SK-N-SH (cell line): ENCODE data around the gene OTOP2. TPM values are rescaled to one million over a fixed set of nuclear protein-coding genes. Genes with fewer than 3 reads are reported as not detected.

Source experiments
- CTCF ChIA-PET: fragments of 300-600, 350-600 bp; formaldehyde crosslinking; extraction: SDS; loops from one replicate; lab custom pipeline; 2021; lab: Yijun Ruan, JAX
- POLR2A ChIA-PET: fragments of 350-600 bp; sonication (Branson Sonifier 250); formaldehyde crosslinking; extraction: SDS; loops from one replicate; lab custom pipeline; 2020; ENCODE audit warnings: antibody characterized with exemption, inconsistent platforms; lab: Yijun Ruan, JAX
- DNase-seq: peaks from one replicate; pipeline ENCODE4 v3.0.0; 2012
- H2AFZ ChIP-seq: fragments of 200-600 bp; sonication (generic); 2 replicates; pipeline ENCODE4 v1.8.1; 2016; ENCODE audit warnings: antibody characterized with exemption, mild to moderate bottlenecking, low read depth
- H3F3A ChIP-seq: fragments of 200-600 bp; sonication (generic); replicated peaks from 2 replicates; pipeline ENCODE3; 2016; ENCODE audit warnings: antibody characterized with exemption, mild to moderate bottlenecking; ENCODE audit not compliant: insufficient read depth
- H3K27ac ChIP-seq, 2 experiments: fragments of 200-500 bp in 1 of 2; fragments of 200-600 bp in 1 of 2; sonication (Bioruptor generic) in 1 of 2; sonication (generic), shearing (Covaris generic) in 1 of 2; 2 replicates each; pipeline versions ENCODE4 v1.5.1 to v1.6.1; 2014 to 2016; ENCODE audit warnings: low read depth in 2 of 2, inconsistent platforms in 1 of 2, low read length in 1 of 2, mild to moderate bottlenecking in 1 of 2, mixed read lengths in 1 of 2
- H3K27me3 ChIP-seq: fragments of 200-600 bp; sonication (generic), shearing (Covaris generic); 2 replicates; pipeline ENCODE4 v1.6.1; 2016; ENCODE audit warnings: mixed run types; ENCODE audit not compliant: insufficient read depth
- H3K36me3 ChIP-seq, 2 experiments: fragments of 200-500 bp in 1 of 2; fragments of 200-600 bp in 1 of 2; sonication (Bioruptor generic) in 1 of 2; sonication (generic) in 1 of 2; replicated peaks in 1 of 2; 2 replicates each; pipeline versions ENCODE3 to v1.5.1; 2014 to 2016; ENCODE audit warnings: low read length in 1 of 2, mild to moderate bottlenecking in 1 of 2; ENCODE audit not compliant: insufficient read depth in 2 of 2, control insufficient read depth in 1 of 2
- H3K4me1 ChIP-seq, 2 experiments: fragments of 200-500 bp in 1 of 2; fragments of 200-600 bp in 1 of 2; sonication (Bioruptor generic) in 1 of 2; sonication (generic), shearing (Covaris generic) in 1 of 2; 2 replicates each; pipeline versions ENCODE4 v1.5.1 to v1.6.1; 2014 to 2016; ENCODE audit warnings: low read depth in 1 of 2, low read length in 1 of 2, mixed run types in 1 of 2; ENCODE audit not compliant: insufficient read depth in 2 of 2, control insufficient read depth in 1 of 2
- H3K4me2 ChIP-seq: fragments of 200-600 bp; sonication (generic), shearing (Covaris generic); 2 replicates; pipeline ENCODE4 v1.6.1; 2017; ENCODE audit warnings: mixed run types
- H3K4me3 ChIP-seq, 2 experiments: fragments of 200-500 bp in 1 of 2; fragments of 200-600 bp in 1 of 2; sonication (Bioruptor generic) in 1 of 2; sonication (generic), shearing (Covaris generic) in 1 of 2; 2 replicates each; pipeline versions ENCODE4 v1.5.1 to v1.8.1; 2014 to 2016; ENCODE audit warnings: low read depth in 2 of 2, inconsistent platforms in 1 of 2, low read length in 1 of 2, mild to moderate bottlenecking in 1 of 2, mixed read lengths in 1 of 2, moderate library complexity in 1 of 2
- H3K79me2 ChIP-seq: fragments of 200-600 bp; sonication (generic); 2 replicates; pipeline ENCODE4 v1.8.1; 2017; ENCODE audit warnings: mild to moderate bottlenecking; ENCODE audit not compliant: insufficient read depth
- H3K9ac ChIP-seq: fragments of 200-600 bp; sonication (generic); 2 replicates; pipeline ENCODE4 v1.6.1; 2017; ENCODE audit warnings: mixed run types
- H3K9me2 ChIP-seq: fragments of 200-600 bp; sonication (generic); 2 replicates; pipeline ENCODE4 v1.6.1; 2017; ENCODE audit warnings: mixed run types
- H3K9me3 ChIP-seq: fragments of 200-600 bp; sonication (generic); 2 replicates; pipeline ENCODE4 v1.6.1; 2017; ENCODE audit warnings: mixed run types, mild to moderate bottlenecking, moderate library complexity
- H4K20me1 ChIP-seq: fragments of 200-600 bp; sonication (generic); 2 replicates; pipeline ENCODE4 v1.6.1; 2017; ENCODE audit warnings: mild to moderate bottlenecking, mixed run types; ENCODE audit not compliant: insufficient read depth
- CTCF ChIP-seq: fragments of 200-600 bp; sonication (generic); IDR thresholded peaks from 2 replicates; pipeline ENCODE4 v1.6.1; 2017; ENCODE audit warnings: antibody characterized with exemption, mild to moderate bottlenecking, moderate library complexity
- EP300 ChIP-seq, 2 experiments: IDR thresholded peaks; 2 replicates each; pipeline versions ENCODE4 v1.4.0 to v1.6.1; 2012; ENCODE audit warnings: borderline replicate concordance in 1 of 2, low read depth in 1 of 2, low read length in 1 of 2
- EZH2phosphoT487 ChIP-seq: fragments of 200-600 bp; sonication (generic); IDR thresholded peaks from 2 replicates; pipeline ENCODE4 v1.6.1; 2017; ENCODE audit warnings: low read depth, mixed run types, mild to moderate bottlenecking, antibody characterized with exemption, moderate library complexity, borderline replicate concordance
- FOXJ3 ChIP-seq: sonication (generic); formaldehyde crosslinking; IDR thresholded peaks from 2 replicates; pipeline ENCODE4 v1.5.1; 2020; ENCODE audit warnings: mild to moderate bottlenecking, missing genetic modification reagents
- GATA2 ChIP-seq: sonication (generic); formaldehyde crosslinking; IDR thresholded peaks from 2 replicates; pipeline ENCODE4 v1.5.0; 2020; ENCODE audit warnings: mild to moderate bottlenecking, missing genetic modification reagents
- JUND ChIP-seq: IDR thresholded peaks from 2 replicates; pipeline ENCODE4 v1.4.0; 2012
- MAX ChIP-seq: IDR thresholded peaks from 2 replicates; pipeline ENCODE4 v1.4.0; 2012; ENCODE audit warnings: low read depth
- NFIC ChIP-seq: IDR thresholded peaks from 2 replicates; pipeline ENCODE4 v1.4.0; 2012; ENCODE audit warnings: borderline replicate concordance
- PBX3 ChIP-seq: IDR thresholded peaks from 2 replicates; pipeline ENCODE4; 2012
- POLR2AphosphoS5 ChIP-seq: IDR thresholded peaks from 2 replicates; pipeline ENCODE4 v1.6.1; 2012; ENCODE audit warnings: low read depth, low read length
- RFX5 ChIP-seq: IDR thresholded peaks from 2 replicates; pipeline ENCODE4 v1.6.1; 2012; ENCODE audit warnings: mild to moderate bottlenecking, improper control_type of control experiment, low read length
- RXRA ChIP-seq: IDR thresholded peaks from 2 replicates; pipeline ENCODE4 v1.4.0; 2012; ENCODE audit warnings: low read depth, mild to moderate bottlenecking, borderline replicate concordance
- SMC3 ChIP-seq: IDR thresholded peaks from 2 replicates; pipeline ENCODE4 v1.6.1; 2012; ENCODE audit warnings: low read depth, low read length, improper control_type of control experiment
- USF1 ChIP-seq: IDR thresholded peaks from 2 replicates; pipeline ENCODE4 v1.4.0; 2012; ENCODE audit warnings: low read depth, borderline replicate concordance
- USF2 ChIP-seq: fragments of 150-350 bp; IDR thresholded peaks from 2 replicates; pipeline ENCODE4 v1.6.1; 2017; ENCODE audit warnings: antibody characterized with exemption, low read length, low read depth, borderline replicate concordance
- WGBS: methylation state at CpG from one replicate; pipeline ENCODE4 v1.1.6; 2017; ENCODE audit warnings: low lambda C conversion rate; 5-methylcytosine and 5-hydroxymethylcytosine counted together
- polyA plus RNA-seq, 3 experiments: library from polyadenylated mRNA; depleted of rRNA; stranded (reverse); fragments of >200 nt; gene quantifications; 2 replicates each; pipeline ENCODE4 v1.2.3, GENCODE V29; 2012

Gene OTOP2
- polyA plus RNA-seq, 1 of the 3 experiments (the other 2 are of a cell fraction), result not detected

GRCh38 chr17:74893936-74894671, 30.0 kb upstream of the OTOP2 start:
- no peak overlapping the region for H3K4me2 ChIP-seq
- H3K27ac ChIP-seq, result no peak overlapping the region
- peaks cover 0 to 6% of the 10 kb centered on the region in 2 experiments; a peak in 1 of 4 replicates for H3K4me1 ChIP-seq
- no peak overlapping the region for H2AFZ ChIP-seq
- TF ChIP-seq USF2, result no peak
- no peak for TF ChIP-seq USF1
- POLR2A ChIA-PET, result interaction anchor here (1.7 kb wide), 1 partner anchor 21 kb away, joined by 7 read pairs; the partner anchor contains the start of gene FDXR
- CTCF ChIA-PET, result interaction anchor here (0.6 to 3.5 kb wide), 7 partner anchors 29 to 220 kb away, joined by 3 to 18 read pairs (median 4); partner anchors contain the start of genes OTOP2 and USH1G
- H3K27me3 ChIP-seq, result peaks cover 78% of the 10 kb centered on the region
- H3K79me2 ChIP-seq, result no peaks in the 10 kb centered on the region
- H3K4me3 ChIP-seq, result peak overlapping the region in 1 of 2 experiments; percentile 43; a peak in 1 of 4 replicates
- no peaks in the 10 kb centered on the region for H3F3A ChIP-seq
- H3K9me3 ChIP-seq, result no peaks in the 10 kb centered on the region
- WGBS, result 35% methylated on average over 22 of the region's 22 CpGs
- no peaks in the 10 kb centered on the region for H4K20me1 ChIP-seq
- no peaks in the 10 kb centered on the region for H3K9me2 ChIP-seq
- H3K9ac ChIP-seq, result no peak overlapping the region
- DNase-seq, result no peak
- H3K36me3 ChIP-seq, result no peaks in the 10 kb centered on the region

- Histone ChIP-seq H3K9me3 (no peaks in the 10 kb centered on the region), H3K4me1 (peaks cover 0 to 2% of the 10 kb centered on the region in 2 experiments; a peak in 1 of 4 replicates), H3K4me2 (no peak overlapping the region), H2AFZ (no peak overlapping the region), H3K9me2 (no peaks in the 10 kb centered on the region), H3F3A (no peaks in the 10 kb centered on the region), H3K4me3 (no peak overlapping the region), H3K9ac (no peak overlapping the region), H4K20me1 (no peaks in the 10 kb centered on the region), H3K79me2 (no peaks in the 10 kb centered on the region), H3K36me3 (no peaks in the 10 kb centered on the region), H3K27ac (no peak overlapping the region), H3K27me3 (peaks cover 47% of the 10 kb centered on the region)
- TF ChIP-seq SMC3 (no peak), EZH2phosphoT487 (no peak), USF2 (no peak), JUND (no peak), PBX3 (no peak), POLR2AphosphoS5 (no peak), GATA2 (CRISPR knock-in tag) (no peak), USF1 (no peak), MAX (no peak), EP300 (IDR thresholded peaks at IDR 0.05; ENCODE audit: borderline replicate concordance in 1 of 2, low read depth in 1 of 2, low read length in 1 of 2) (no peak), CTCF (no peak), RXRA (no peak), RFX5 (no peak), NFIC (no peak), FOXJ3 (no peak)
- 71% methylated on average over 11 of the region's 11 CpGs for WGBS
- DNase-seq, result no peak
- CTCF ChIA-PET, result interaction anchor here (0.8 to 3.1 kb wide), 7 partner anchors 11 to 207 kb away, joined by 3 to 13 read pairs (median 3); partner anchors contain the start of genes OTOP2 and USH1G
- POLR2A ChIA-PET, result no interaction called here
Measured at GRCh38 chr17:74898376-74898946, 25.6 kb upstream of the OTOP2 start.
